ENCODE measurements around the gene BRSK2.

DNA sequence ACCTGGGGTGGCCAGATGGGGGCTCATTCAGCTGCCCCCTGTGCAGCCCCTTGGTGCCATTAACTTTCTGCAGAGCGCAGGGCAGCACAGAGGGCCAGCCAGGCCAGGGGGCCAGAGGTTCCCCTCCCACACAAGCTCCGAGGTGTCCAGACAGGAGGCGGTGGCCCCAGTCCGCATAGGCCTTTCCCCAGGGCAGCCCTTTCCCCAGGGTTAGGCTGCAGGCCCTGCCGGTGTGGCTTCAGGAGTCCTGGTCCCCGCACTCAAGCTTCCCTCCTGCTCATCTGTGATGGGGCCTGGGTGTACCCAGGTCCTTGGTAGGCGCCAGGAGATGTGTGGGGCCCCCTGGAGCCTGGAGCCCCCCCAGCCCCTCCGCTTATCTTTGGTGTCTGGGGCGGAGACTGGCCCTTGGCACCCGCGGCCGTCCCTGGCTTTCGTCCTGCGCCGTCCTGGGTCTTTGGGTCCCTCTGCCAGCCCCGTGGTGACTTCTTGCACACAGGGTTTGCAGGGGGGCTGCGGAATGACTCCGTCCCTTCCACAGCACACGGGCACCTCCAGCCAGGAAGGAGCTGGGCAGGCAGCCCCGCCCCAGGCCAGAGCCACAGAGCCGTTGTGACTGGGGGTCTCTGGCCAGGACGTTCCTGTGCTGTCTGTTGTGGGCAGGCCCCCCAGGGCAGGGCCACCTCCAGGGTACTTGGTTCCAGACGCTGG lies 8.9 kb downstream of the BRSK2 start:
- TF ChIP-seq EZH2phosphoT487 (IDR thresholded peaks at IDR 0.05; ENCODE audit: insufficient read depth, low read depth) (no peak), EZH2 (IDR thresholded peaks at IDR 0.05; ENCODE audit: insufficient read depth, poor library complexity, severe bottlenecking) (no peak)

All from GM23248 (cell line).